Breast epithelium (tissue), 4 donors: ENCODE data around the gene PRDM11. TPM values are rescaled to one million over a fixed set of nuclear protein-coding genes. Genes with fewer than 3 reads are reported as not detected.

ENCODE experiments used
- DNase-seq, 2 donors: peaks; one replicate each; pipeline ENCODE4 v3.0.0-alpha.2; 2019; ENCODE audit warnings: low spot score in 2 of 2
- H3K27ac ChIP-seq, 2 donors: fragments of 200-600 bp; sonication (generic) in 1 of 2; one replicate each; pipeline ENCODE4 v1.5.1; 2016 to 2019; ENCODE audit warnings: mild to moderate bottlenecking in 1 of 2
- H3K27me3 ChIP-seq, 2 donors: fragments of 200-600 bp; sonication (generic) in 1 of 2; one replicate each; pipeline versions ENCODE4 v1.5.1 to v1.6.0; 2017 to 2019; ENCODE audit warnings: control low read depth in 1 of 2, mild to moderate bottlenecking in 1 of 2
- H3K36me3 ChIP-seq: fragments of 200-600 bp; one replicate; pipeline ENCODE4 v1.5.1; 2019
- H3K4me1 ChIP-seq, 2 donors: fragments of 200-600 bp; sonication (generic); one replicate each; pipeline ENCODE4 v1.5.1; 2016 to 2019; ENCODE audit warnings: control low read depth in 1 of 2
- H3K4me3 ChIP-seq, 3 donors: fragments of 200-600 bp; sonication (generic); 1 replicate in 2 of 3; 2 replicates in 1 of 3; pipeline ENCODE4 v1.5.1; 2016 to 2019; ENCODE audit warnings: mild to moderate bottlenecking in 3 of 3, moderate library complexity in 2 of 3
- H3K9me3 ChIP-seq, 2 donors: fragments of 200-600 bp; sonication (generic) in 1 of 2; one replicate each; pipeline ENCODE4 v1.5.1; 2016 to 2019; ENCODE audit warnings: control low read depth in 1 of 2
- CTCF ChIP-seq, 3 donors: fragments of 450-650 bp; IDR thresholded peaks; one replicate each; pipeline ENCODE4 v1.5.1; 2016 to 2017; ENCODE audit warnings: antibody characterized with exemption in 3 of 3, mild to moderate bottlenecking in 3 of 3, moderate library complexity in 3 of 3
- POLR2A ChIP-seq: fragments of 450-650 bp; IDR thresholded peaks from one replicate; pipeline ENCODE4 v1.6.1; 2016; ENCODE audit warnings: antibody characterized with exemption, mild to moderate bottlenecking, moderate library complexity
- POLR2AphosphoS5 ChIP-seq, 3 donors: sonication (generic); formaldehyde crosslinking; IDR thresholded peaks; one replicate each; pipeline ENCODE4 v1.6.1; 2017; ENCODE audit warnings: antibody characterized with exemption in 3 of 3
- intact Hi-C: fragments of 100-400 bp; cut with DNase I; formaldehyde crosslinking; loops from one replicate; pipeline ENCODE4 v1.15.1; 2023; ENCODE audit warnings: low total_unique reads
- total RNA-seq, 3 donors: library from RNA; depleted of rRNA; stranded (reverse); fragments of >200 nt; gene quantifications; one replicate each; pipeline ENCODE4 v1.1.0, GENCODE V29; 2016

PRDM11 gene
- total RNA-seq, 3 donors from 2014 or later: 6.9 to 10.9 (median 10.8) TPM

- Histone ChIP-seq H3K27me3 (no peaks in the 10 kb centered on the region), H3K27ac (no peak overlapping the region), H3K9me3 (no peaks in the 10 kb centered on the region), H3K36me3 (no peaks in the 10 kb centered on the region), H3K4me3 (no peak overlapping the region), H3K4me1 (no peaks in the 10 kb centered on the region)
- peak in 1 of 2 donors; percentile 7 for DNase-seq
- intact Hi-C loops: loop anchor here (5.0 kb wide), 1 partner anchor 1520 kb away; no protein-coding TSS in a partner anchor
- TF ChIP-seq POLR2A (no peak), CTCF (IDR thresholded peaks at IDR 0.05) (no peak), POLR2AphosphoS5 (IDR thresholded peaks at IDR 0.05) (no peak)
Observed at GRCh38 chr11:45102361-45102809, 44.1 kb upstream of the PRDM11 start.

- DNase-seq: peak in 1 of 2 donors; percentile 37
- H3K36me3 ChIP-seq: no peaks in the 10 kb centered on the region
- H3K27ac ChIP-seq: no peak overlapping the region
- H3K27me3 ChIP-seq: no peaks in the 10 kb centered on the region
- H3K4me1 ChIP-seq: no peaks in the 10 kb centered on the region
- peak overlapping the region in 1 of 3 donors; percentile 16 for H3K4me3 ChIP-seq
- peak; percentile 96 to 98 (median 97) for TF ChIP-seq CTCF (IDR thresholded peaks at IDR 0.05)
- no peak for TF ChIP-seq POLR2A
- no peaks in the 10 kb centered on the region for H3K9me3 ChIP-seq
- intact Hi-C loops: loop anchor here (5.0 kb wide), 1 partner anchor 1521 kb away; no protein-coding TSS in a partner anchor
Observed at GRCh38 chr11:45102810-45103621, 43.4 kb upstream of the PRDM11 start.

GRCh38 chr11:45104006-45104789 is 42.2 kb upstream of the PRDM11 start:
- no peak for DNase-seq
- no peaks in the 10 kb centered on the region for H3K4me1 ChIP-seq
- H3K36me3 ChIP-seq: no peaks in the 10 kb centered on the region
- no peak overlapping the region for H3K27ac ChIP-seq
- H3K27me3 ChIP-seq: no peaks in the 10 kb centered on the region
- H3K9me3 ChIP-seq: no peaks in the 10 kb centered on the region
- no peak overlapping the region for H3K4me3 ChIP-seq
- TF ChIP-seq CTCF (IDR thresholded peaks at IDR 0.05) (no peak), POLR2A (no peak), POLR2AphosphoS5 (IDR thresholded peaks at IDR 0.05) (no peak)
- intact Hi-C loops: loop anchor here (5.0 kb wide), 1 partner anchor 1522 kb away; no protein-coding TSS in a partner anchor

GRCh38 chr11:45104790-45105084 is 41.7 kb upstream of the PRDM11 start:
- H3K4me3 ChIP-seq: no peak overlapping the region
- DNase-seq: no peak
- no peaks in the 10 kb centered on the region for H3K36me3 ChIP-seq
- no peak overlapping the region for H3K27ac ChIP-seq
- intact Hi-C loops: loop anchor here (5.0 kb wide), 2 partner anchors 172 to 1522 kb away; no protein-coding TSS in a partner anchor
- H3K4me1 ChIP-seq: no peaks in the 10 kb centered on the region
- H3K9me3 ChIP-seq: no peaks in the 10 kb centered on the region
- TF ChIP-seq POLR2A (no peak), POLR2AphosphoS5 (IDR thresholded peaks at IDR 0.05) (no peak), CTCF (IDR thresholded peaks at IDR 0.05) (no peak)
- no peaks in the 10 kb centered on the region for H3K27me3 ChIP-seq
